GM23338 (cell line): Measurements from ENCODE around the gene SERPINA5. TPM values are rescaled to one million over a fixed set of nuclear protein-coding genes. Genes with fewer than 3 reads are reported as not detected.
"Not testable (repeated sequence)": the region's sequence is repeated elsewhere in the genome, so short reads cannot be mapped to it uniquely, and the experiment has no call there.

Experiments
- ATAC-seq: fragments of 200-7000 bp; cut with Tn5 transposase; 3 replicates; pipeline ENCODE4 v1.9.1; 2020
- DNase-seq: peaks from one replicate; pipeline ENCODE4 v3.0.0-alpha.2; 2015; ENCODE audit warnings: low spot score
- H2AFZ ChIP-seq: fragments of 200-600 bp; sonication (generic); 2 replicates; pipeline ENCODE4 v1.8.0; 2016; ENCODE audit warnings: antibody characterized with exemption, mild to moderate bottlenecking, moderate library complexity
- H3F3A ChIP-seq: fragments of 200-600 bp; sonication (generic); replicated peaks from 2 replicates; pipeline ENCODE4 v1.8.0; 2017; ENCODE audit warnings: antibody characterized with exemption, mixed run types, low read depth
- H3K27ac ChIP-seq: fragments of 200-600 bp; sonication (generic); 2 replicates; pipeline ENCODE4 v1.6.1; 2016; ENCODE audit warnings: low read depth
- H3K27me3 ChIP-seq: fragments of 200-600 bp; sonication (generic); 2 replicates; pipeline ENCODE4 v1.8.0; 2016; ENCODE audit warnings: mild to moderate bottlenecking, mixed run types, moderate library complexity; ENCODE audit not compliant: insufficient read depth
- H3K36me3 ChIP-seq: fragments of 200-600 bp; sonication (generic); 2 replicates; pipeline ENCODE4 v1.8.0; 2016; ENCODE audit warnings: mild to moderate bottlenecking; ENCODE audit not compliant: insufficient read depth
- H3K4me1 ChIP-seq: fragments of 200-600 bp; sonication (generic); 2 replicates; pipeline ENCODE4 v1.8.0; 2016; ENCODE audit warnings: mild to moderate bottlenecking, moderate library complexity; ENCODE audit not compliant: insufficient read depth
- H3K4me2 ChIP-seq: fragments of 200-600 bp; sonication (generic); 2 replicates; pipeline ENCODE4 v1.7.1; 2017; ENCODE audit warnings: mixed run types
- H3K4me3 ChIP-seq: fragments of 200-600 bp; sonication (generic); 2 replicates; pipeline ENCODE4 v1.6.1; 2016; ENCODE audit warnings: mixed run types
- H3K79me2 ChIP-seq: fragments of 200-600 bp; sonication (generic); replicated peaks from 2 replicates; pipeline ENCODE4 v1.8.0; 2017; ENCODE audit warnings: mild to moderate bottlenecking; ENCODE audit not compliant: insufficient read depth
- H3K9me2 ChIP-seq: fragments of 200-600 bp; sonication (generic); 2 replicates; pipeline ENCODE4 v1.8.0; 2017; ENCODE audit not compliant: insufficient read depth
- H4K20me1 ChIP-seq: fragments of 200-600 bp; sonication (generic); replicated peaks from 2 replicates; pipeline ENCODE4 v1.8.0; 2017; ENCODE audit warnings: mild to moderate bottlenecking; ENCODE audit not compliant: insufficient read depth
- H3K27ac Mint-ChIP-seq: 2 replicates; pipeline ENCODE4 v1.8.0; 2020; ENCODE audit warnings: inconsistent platforms, mild to moderate bottlenecking, moderate library complexity, mixed read lengths
- H3K27me3 Mint-ChIP-seq: 3 replicates; pipeline ENCODE4 v1.8.0; 2022; ENCODE audit warnings: low read depth, mild to moderate bottlenecking, moderate library complexity, mixed read lengths, inconsistent platforms; ENCODE audit not compliant: insufficient read depth, poor library complexity
- H3K36me3 Mint-ChIP-seq: 3 replicates; pipeline ENCODE4 v1.8.0; 2021; ENCODE audit warnings: low read depth, mild to moderate bottlenecking, inconsistent platforms, moderate library complexity, mixed read lengths
- H3K4me1 Mint-ChIP-seq: 3 replicates; pipeline ENCODE4 v1.8.0; 2020; ENCODE audit warnings: mild to moderate bottlenecking, inconsistent platforms, mixed read lengths
- H3K4me3 Mint-ChIP-seq: 3 replicates; pipeline ENCODE4 v1.8.0; 2021; ENCODE audit warnings: moderate library complexity, mild to moderate bottlenecking, inconsistent platforms, mixed read lengths
- H3K9me3 Mint-ChIP-seq: 3 replicates; pipeline ENCODE4 v1.8.0; 2020; ENCODE audit warnings: moderate library complexity, mild to moderate bottlenecking, inconsistent platforms, mixed read lengths
- CREB1 ChIP-seq: fragments of 250-450 bp; sonication (Bioruptor Pico); IDR thresholded peaks from 2 replicates; pipeline ENCODE4 v1.5.0; 2020; ENCODE audit warnings: low read depth, mild to moderate bottlenecking, moderate library complexity
- EZH2 ChIP-seq: fragments of 200-600 bp; sonication (generic); IDR thresholded peaks from one replicate; pipeline ENCODE4 v1.8.0; 2017; ENCODE audit warnings: antibody characterized with exemption, mild to moderate bottlenecking, low read depth; ENCODE audit not compliant: unreplicated experiment
- EZH2phosphoT487 ChIP-seq: fragments of 200-600 bp; sonication (generic); IDR thresholded peaks from one replicate; pipeline ENCODE4 v1.8.1; 2018; ENCODE audit warnings: antibody characterized with exemption; ENCODE audit not compliant: unreplicated experiment
- POLR2AphosphoS5 ChIP-seq: IDR thresholded peaks from 2 replicates; pipeline ENCODE4 v1.6.1; 2016; ENCODE audit warnings: antibody characterized with exemption, low read depth
- REST ChIP-seq: IDR thresholded peaks from one replicate; pipeline ENCODE4 v1.6.1; 2018; ENCODE audit warnings: antibody characterized with exemption; ENCODE audit not compliant: unreplicated experiment
- ZNF331 ChIP-seq: fragments of 250-450 bp; sonication (Bioruptor Pico); IDR thresholded peaks from 2 replicates; pipeline ENCODE4 v1.5.0; 2020; ENCODE audit warnings: low read depth, mild to moderate bottlenecking, moderate library complexity
- polyA plus RNA-seq: library from polyadenylated mRNA; unstranded; fragments of >200 nt; fragmentation: Nextera tagmentation; extraction: Ambion mirVana; gene quantifications from 2 replicates; pipeline ENCODE4 v1.2.1, GENCODE V29; 2016
- total RNA-seq: library from RNA; depleted of rRNA; stranded (reverse); fragments of >200 nt; shearing (Covaris generic); gene quantifications from 2 replicates; pipeline ENCODE4 v1.2.3, GENCODE V29; 2014
- TF ChIP-seq, protein P1 (sequence below), 2 experiments: fragments of 200-600 bp in 1 of 2; sonication (generic) in 1 of 2; conservative IDR thresholded peaks; 2 replicates each; pipeline versions ENCODE4 v1.5.1 to v1.6.1; 2016 to 2017; ENCODE audit warnings: antibody characterized with exemption in 2 of 2, low read depth in 2 of 2, mild to moderate bottlenecking in 2 of 2, moderate library complexity in 1 of 2

The SERPINA5 gene
- total and polyA plus RNA-seq, 2 experiments from 2014 or later, result 0.81 to 0.90 TPM

DNA sequence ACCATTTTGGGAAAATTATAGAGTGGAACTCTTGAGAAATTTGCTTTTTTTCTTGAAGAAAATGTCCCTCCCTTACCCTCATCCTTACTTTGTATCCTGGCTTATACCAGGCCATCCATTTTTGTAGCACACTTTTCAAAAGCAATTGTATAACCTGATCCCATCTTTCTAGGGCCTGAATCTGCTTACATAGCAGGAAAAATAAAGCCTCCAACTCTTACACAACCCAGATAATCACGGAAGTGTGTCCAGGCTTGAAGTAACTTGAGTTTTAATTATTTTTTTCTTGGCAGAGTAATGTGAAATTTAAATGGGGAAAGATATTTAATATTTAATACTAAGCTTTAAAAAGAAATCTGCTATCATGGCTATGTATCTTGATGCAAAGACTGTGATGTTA lies 53.9 kb downstream of the SERPINA5 start (continued):
- no peak for TF ChIP-seq REST
- TF ChIP-seq EZH2, result no peak
- TF ChIP-seq, protein P1, sequence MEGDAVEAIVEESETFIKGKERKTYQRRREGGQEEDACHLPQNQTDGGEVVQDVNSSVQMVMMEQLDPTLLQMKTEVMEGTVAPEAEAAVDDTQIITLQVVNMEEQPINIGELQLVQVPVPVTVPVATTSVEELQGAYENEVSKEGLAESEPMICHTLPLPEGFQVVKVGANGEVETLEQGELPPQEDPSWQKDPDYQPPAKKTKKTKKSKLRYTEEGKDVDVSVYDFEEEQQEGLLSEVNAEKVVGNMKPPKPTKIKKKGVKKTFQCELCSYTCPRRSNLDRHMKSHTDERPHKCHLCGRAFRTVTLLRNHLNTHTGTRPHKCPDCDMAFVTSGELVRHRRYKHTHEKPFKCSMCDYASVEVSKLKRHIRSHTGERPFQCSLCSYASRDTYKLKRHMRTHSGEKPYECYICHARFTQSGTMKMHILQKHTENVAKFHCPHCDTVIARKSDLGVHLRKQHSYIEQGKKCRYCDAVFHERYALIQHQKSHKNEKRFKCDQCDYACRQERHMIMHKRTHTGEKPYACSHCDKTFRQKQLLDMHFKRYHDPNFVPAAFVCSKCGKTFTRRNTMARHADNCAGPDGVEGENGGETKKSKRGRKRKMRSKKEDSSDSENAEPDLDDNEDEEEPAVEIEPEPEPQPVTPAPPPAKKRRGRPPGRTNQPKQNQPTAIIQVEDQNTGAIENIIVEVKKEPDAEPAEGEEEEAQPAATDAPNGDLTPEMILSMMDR (conservative IDR thresholded peaks at IDR 0.05; ENCODE audit: low read depth in 2 of 2), result no peak
- TF ChIP-seq EZH2phosphoT487, result no peak
- no peak for TF ChIP-seq ZNF331 (CRISPR knock-in tag)

GRCh38 chr14:94636744-94637412 lies 55.7 kb downstream of the SERPINA5 start:
- H3K27ac ChIP-seq, result no peak overlapping the region
- H3K4me3 ChIP-seq, result no peak overlapping the region
- ATAC-seq, result peak; percentile 47; the same call in 1 of the 3 replicates
- no peaks in the 10 kb centered on the region for H3K4me1 Mint-ChIP-seq
- peak; percentile 18 for DNase-seq
- no peak overlapping the region for H2AFZ ChIP-seq
- no peaks in the 10 kb centered on the region for H3K79me2 ChIP-seq
- H3F3A ChIP-seq, result no peaks in the 10 kb centered on the region
- TF ChIP-seq, protein P1 (conservative IDR thresholded peaks at IDR 0.05; ENCODE audit: low read depth in 2 of 2), result peak; percentile 35 to 59
- no peak for TF ChIP-seq POLR2AphosphoS5
- TF ChIP-seq REST, result no peak
- TF ChIP-seq CREB1 (CRISPR knock-in tag), result no peak
- no peaks in the 10 kb centered on the region for H3K9me2 ChIP-seq
- no peaks in the 10 kb centered on the region for H3K27me3 ChIP-seq
- no peaks in the 10 kb centered on the region for H3K9me3 Mint-ChIP-seq
- no peak overlapping the region for H3K4me2 ChIP-seq
- no peaks in the 10 kb centered on the region for H4K20me1 ChIP-seq
- H3K36me3 ChIP-seq, result no peaks in the 10 kb centered on the region
- no peaks in the 10 kb centered on the region for H3K27me3 Mint-ChIP-seq
- H3K36me3 Mint-ChIP-seq, result no peaks in the 10 kb centered on the region
- no peaks in the 10 kb centered on the region for H3K4me1 ChIP-seq
- no peak overlapping the region for H3K4me3 Mint-ChIP-seq
- H3K27ac Mint-ChIP-seq, result no peak overlapping the region

DNA sequence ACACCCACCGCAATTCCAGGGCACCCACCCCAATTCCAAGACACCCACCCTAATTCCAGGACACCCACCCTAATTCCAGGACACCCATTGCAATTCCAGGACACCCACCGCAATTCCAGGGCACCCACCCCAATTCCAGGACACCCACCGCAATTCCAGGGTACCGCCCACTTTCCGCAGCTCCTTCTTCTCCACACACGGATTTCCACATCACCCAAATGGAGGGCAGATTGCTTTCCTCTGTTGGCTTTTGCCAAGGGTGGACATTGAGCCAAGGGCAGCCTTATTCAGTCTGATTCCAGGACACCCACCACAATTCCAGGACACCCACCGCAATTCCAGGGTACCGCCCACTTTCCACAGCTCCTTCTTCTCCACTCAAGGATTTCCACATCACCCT lies 56.6 kb downstream of the SERPINA5 start:
- H3K27ac Mint-ChIP-seq, H4K20me1 ChIP-seq, H3K4me3 ChIP-seq, H3K36me3 Mint-ChIP-seq, H3K27me3 ChIP-seq, H3K4me3 Mint-ChIP-seq, H3K79me2 ChIP-seq, H3K9me2 ChIP-seq, H3K9me3 Mint-ChIP-seq, ATAC-seq, H3K36me3 ChIP-seq, H3K4me1 Mint-ChIP-seq, H3K4me2 ChIP-seq, H3F3A ChIP-seq, H3K27ac ChIP-seq, H3K4me1 ChIP-seq, DNase-seq, H3K27me3 Mint-ChIP-seq, H2AFZ ChIP-seq: not testable (repeated sequence)
